ENCODE data around the gene TAOK3. TPM values are rescaled to one million over a fixed set of nuclear protein-coding genes. Genes with fewer than 3 reads are reported as not detected.

The TAOK3 gene
- total and polyA plus RNA-seq, 2 donors (not counting 3 experiments of a cell fraction or from before 2014, with no cell fraction given) = 11.3 to 23.1 TPM

DNA sequence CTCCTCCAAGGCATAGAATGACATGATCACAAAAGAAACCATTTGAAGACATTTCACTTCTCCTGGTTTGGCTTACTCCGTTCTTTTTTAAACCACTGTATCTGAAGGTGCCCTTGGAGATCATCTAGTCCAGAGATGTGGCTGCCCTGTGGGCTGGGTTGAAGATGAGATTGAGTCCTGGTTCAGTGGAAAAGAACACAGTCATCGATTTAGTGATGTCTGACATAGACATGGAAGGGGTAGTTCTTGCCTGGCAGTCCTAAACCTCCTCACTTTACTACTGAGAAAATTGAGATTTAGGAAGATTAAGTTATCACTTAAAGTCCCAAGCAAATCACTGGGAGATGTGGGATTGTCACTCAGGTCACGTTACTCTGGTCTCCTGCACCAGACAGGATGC, 271.7 kb downstream of the TAOK3 start:
- H3K27me3 ChIP-seq (ENCODE audit: control insufficient read depth in 2 of 2, insufficient read depth in 2 of 2, low read length in 2 of 2) = no peaks in the 10 kb centered on the region
- TF ChIP-seq POLR2AphosphoS5 (IDR thresholded peaks at IDR 0.05; ENCODE audit: insufficient read depth, low read depth, low read length) = no peak
- no peak for TF ChIP-seq CTCF (IDR thresholded peaks at IDR 0.05; ENCODE audit: extremely low read depth in 1 of 2, insufficient read depth in 1 of 2, low read depth in 1 of 2, low read length in 2 of 2)
- TF ChIP-seq MYC (IDR thresholded peaks at IDR 0.05; ENCODE audit: low read depth, low read length) = no peak
- TF ChIP-seq FOS (IDR thresholded peaks at IDR 0.05; ENCODE audit: borderline replicate concordance, insufficient read depth, low read length) = no peak
- TF ChIP-seq GATA2 (IDR thresholded peaks at IDR 0.05; ENCODE audit: insufficient read depth, insufficient read length, low read depth, low read length) = no peak
- TF ChIP-seq EZH2 (IDR thresholded peaks at IDR 0.05; ENCODE audit: borderline replicate concordance, low read depth, low read length, severe bottlenecking) = no peak
- TF ChIP-seq, protein P1, sequence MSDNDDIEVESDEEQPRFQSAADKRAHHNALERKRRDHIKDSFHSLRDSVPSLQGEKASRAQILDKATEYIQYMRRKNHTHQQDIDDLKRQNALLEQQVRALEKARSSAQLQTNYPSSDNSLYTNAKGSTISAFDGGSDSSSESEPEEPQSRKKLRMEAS (IDR thresholded peaks at IDR 0.05; ENCODE audit: insufficient read depth, insufficient read length) = no peak
- TF ChIP-seq POLR2A (IDR thresholded peaks at IDR 0.05; ENCODE audit: low read depth, low read length) = no peak
- TF ChIP-seq JUN (IDR thresholded peaks at IDR 0.05; ENCODE audit: borderline replicate concordance, insufficient read depth, insufficient read length, low read depth) = no peak
- intact Hi-C loops (cut with micrococcal nuclease) = loop anchor here (5.0 kb wide), 2 partner anchors 36 to 84 kb away; partner anchors contain the start of genes PEBP1 and RFC5
- H3K27ac ChIP-seq (ENCODE audit: insufficient read depth, low read depth, low read length) = no peak overlapping the region
- dilution Hi-C loops (cut with MboI; ENCODE audit: extremely low pct_ligation_motif_present, low sequenced_read_pairs) = no loop called here
- H4K20me1 ChIP-seq (replicated peaks; ENCODE audit: control insufficient read depth, extremely low read depth, insufficient read depth, low read length) = no peaks in the 10 kb centered on the region
- FAIRE-seq (no peak), DNase-seq (ENCODE audit: low read depth, low spot score) (no peak)
- no peak overlapping the region for H2AFZ ChIP-seq (ENCODE audit: low read depth, low read length)
- peaks cover 11% of the 10 kb centered on the region for H3K4me1 ChIP-seq (ENCODE audit: control insufficient read depth, extremely low read depth, insufficient read depth, low read length)
- no peaks in the 10 kb centered on the region for H3K9me1 ChIP-seq (replicated peaks; ENCODE audit: control insufficient read depth, extremely low read depth, insufficient read depth, low read length)
- no peaks in the 10 kb centered on the region for H3K9me3 ChIP-seq (replicated peaks; ENCODE audit: control insufficient read depth, insufficient read depth, low read length)
- H3K36me3 ChIP-seq (ENCODE audit: control insufficient read depth in 2 of 2, extremely low read depth in 1 of 2, insufficient read depth in 2 of 2, low read length in 2 of 2) = no peaks in the 10 kb centered on the region
- CTCF ChIA-PET = interaction anchor here (0.9 kb wide), 1 partner anchor 20 kb away, joined by 4 read pairs; no protein-coding TSS in a partner anchor
- no TSS peak for BruUV-seq (replicated peaks)
- no peak overlapping the region for H3K4me2 ChIP-seq (ENCODE audit: insufficient read depth, low read length)
- no peak overlapping the region for H3K9ac ChIP-seq (replicated peaks; ENCODE audit: extremely low read depth, insufficient read depth, low read length)
- POLR2A ChIA-PET = no interaction called here
- no peak overlapping the region for H3K4me3 ChIP-seq (replicated peaks in 1 of 3; ENCODE audit: insufficient read depth in 1 of 3, low read depth in 1 of 3, low read length in 3 of 3)
- no peaks in the 10 kb centered on the region for H3K79me2 ChIP-seq (ENCODE audit: control insufficient read depth, insufficient read depth, low read length)

Other genes starting within 250 kb of the TAOK3 start
- 146 and 185 TPM in 2 replicates for gene PEBP1, start 236.8 kb downstream of the TAOK3 start, total RNA-seq
- 236 and 261 TPM in 2 replicates for gene PEBP1, start 236.8 kb downstream of the TAOK3 start, polyA plus RNA-seq
- gene SUDS3, start 3.6 kb upstream of the TAOK3 start, total RNA-seq = 25.6 and 27.4 TPM in 2 replicates
- 14.3 and 16.9 TPM in 2 replicates for gene SUDS3, start 3.6 kb upstream of the TAOK3 start, polyA plus RNA-seq

Measured in endothelial cell of umbilical vein (primary cell).